Peyer's patch (tissue), 4 donors: Measurements from ENCODE around the gene OBSCN.

ENCODE experiments used
- CTCF ChIP-seq, 6 experiments: fragments of 450-650 bp in 4 of 6; fragments of 200-600 bp in 2 of 6; sonication (generic) in 1 of 6; IDR thresholded peaks; one replicate each; pipeline ENCODE4 v1.5.1; 2017 to 2019; ENCODE audit warnings: antibody characterized with exemption in 6 of 6, mild to moderate bottlenecking in 3 of 6, moderate library complexity in 1 of 6
- POLR2A ChIP-seq, 2 donors: fragments of 450-650 bp; IDR thresholded peaks; one replicate each; pipeline ENCODE4 v1.5.1; 2017; ENCODE audit warnings: antibody characterized with exemption in 2 of 2, mild to moderate bottlenecking in 2 of 2, moderate library complexity in 2 of 2

- TF ChIP-seq CTCF (IDR thresholded peaks at IDR 0.05) (no peak), POLR2A (IDR thresholded peaks at IDR 0.05) (no peak)
Measured at GRCh38 chr1:228175316-228176023, 32.4 kb upstream of the OBSCN start.
